MM.1S (cell line): Measurements from ENCODE around the gene EXOSC10.
"Not testable (repeated sequence)": the region's sequence is repeated elsewhere in the genome, so short reads cannot be mapped to it uniquely, and the experiment has no call there.

ENCODE experiments used
- DNase-seq: peaks from one replicate; pipeline ENCODE4 v3.0.0-alpha.2; 2015
- H2AFZ ChIP-seq: fragments of 300-600 bp; sonication (generic); 2 replicates; pipeline ENCODE4 v1.6.0; 2016; ENCODE audit warnings: antibody characterized with exemption, low read length
- H3F3A ChIP-seq: fragments of 300-600 bp; sonication (generic); 2 replicates; pipeline ENCODE4 v1.6.1; 2016; ENCODE audit warnings: mild to moderate bottlenecking, antibody characterized with exemption, low read length, moderate library complexity, mixed read lengths; ENCODE audit not compliant: insufficient read depth
- H3K27ac ChIP-seq: fragments of 300-600 bp; sonication (generic); 2 replicates; pipeline ENCODE4 v1.5.1; 2016; ENCODE audit warnings: mild to moderate bottlenecking, low read length
- H3K27me3 ChIP-seq: fragments of 300-600 bp; sonication (generic); replicated peaks from 2 replicates; pipeline ENCODE4 v1.6.0; 2016; ENCODE audit warnings: low read length; ENCODE audit not compliant: insufficient read depth
- H3K36me3 ChIP-seq: fragments of 300-600 bp; sonication (generic); replicated peaks from 2 replicates; pipeline ENCODE4 v1.6.1; 2016; ENCODE audit warnings: mild to moderate bottlenecking, low read length, mixed read lengths; ENCODE audit not compliant: insufficient read depth
- H3K4me1 ChIP-seq: fragments of 300-600 bp; sonication (generic); 2 replicates; pipeline ENCODE4 v1.6.1; 2016; ENCODE audit warnings: low read length, mixed read lengths
- H3K4me2 ChIP-seq: fragments of 300-600 bp; sonication (generic); 2 replicates; pipeline ENCODE4 v1.6.0; 2016; ENCODE audit warnings: low read depth, low read length
- H3K4me3 ChIP-seq: fragments of 300-600 bp; sonication (generic); 2 replicates; pipeline ENCODE4 v1.5.1; 2016; ENCODE audit warnings: low read length, mixed read lengths
- H3K79me2 ChIP-seq: fragments of 300-600 bp; sonication (generic); 2 replicates; pipeline ENCODE4 v1.6.1; 2016; ENCODE audit warnings: mixed run types, low read length, mixed read lengths
- H3K9ac ChIP-seq: fragments of 300-600 bp; sonication (generic); 2 replicates; pipeline ENCODE4 v1.6.1; 2016; ENCODE audit warnings: low read length, mixed read lengths
- H3K9me2 ChIP-seq: fragments of 300-600 bp; sonication (generic); replicated peaks from 2 replicates; pipeline ENCODE4 v1.6.1; 2016; ENCODE audit warnings: mild to moderate bottlenecking, low read length, mixed read lengths; ENCODE audit not compliant: insufficient read depth
- H3K9me3 ChIP-seq: fragments of 300-600 bp; sonication (generic); replicated peaks from 2 replicates; pipeline ENCODE4 v1.6.1; 2016; ENCODE audit warnings: mild to moderate bottlenecking, low read length, mixed read lengths; ENCODE audit not compliant: insufficient read depth
- H4K20me1 ChIP-seq: fragments of 300-600 bp; sonication (generic); 2 replicates; pipeline ENCODE4 v1.6.1; 2016; ENCODE audit warnings: mild to moderate bottlenecking, low read length, moderate library complexity, mixed read lengths; ENCODE audit not compliant: insufficient read depth
- CTCF ChIP-seq: fragments of 300-600 bp; sonication (generic); IDR thresholded peaks from 2 replicates; pipeline ENCODE4 v1.5.1; 2016; ENCODE audit warnings: antibody characterized with exemption, low read length, mixed read lengths
- EZH2 ChIP-seq: fragments of 300-600 bp; sonication (generic); optimal IDR thresholded peaks from 2 replicates; pipeline ENCODE3; 2017; ENCODE audit warnings: low read depth, mild to moderate bottlenecking, antibody characterized with exemption, low read length, mixed read lengths
- EZH2phosphoT487 ChIP-seq: fragments of 300-600 bp; sonication (generic); IDR thresholded peaks from 2 replicates; pipeline ENCODE4 v1.6.1; 2018; ENCODE audit warnings: antibody characterized with exemption, low read length

EXOSC10 gene

DNA sequence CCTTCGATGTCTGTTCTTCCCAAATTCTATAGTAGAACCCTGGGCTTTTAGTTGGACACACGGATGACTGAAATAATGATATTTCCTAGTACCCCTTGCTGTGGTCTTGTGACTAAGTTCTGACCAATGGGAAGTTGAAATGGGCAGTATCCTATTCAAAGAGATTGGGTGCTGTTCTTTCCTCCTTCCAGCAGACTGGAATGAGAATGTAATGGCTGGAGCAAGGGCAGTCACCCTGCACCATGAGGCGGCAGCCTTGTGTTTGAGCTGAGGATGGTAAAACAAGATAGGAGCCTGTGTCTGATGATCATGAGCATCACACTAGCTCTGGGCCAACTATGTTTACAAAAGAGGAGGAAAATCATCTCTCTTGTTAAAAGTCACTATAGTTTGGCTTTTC lies 34.7 kb downstream of the EXOSC10 start:
- no peaks in the 10 kb centered on the region for H4K20me1 ChIP-seq
- H3K9me3 ChIP-seq, result no peaks in the 10 kb centered on the region
- no peak overlapping the region for H3K9ac ChIP-seq
- peaks cover 10% of the 10 kb centered on the region; the same call in 1 of the 2 replicates for H3K4me1 ChIP-seq
- no peak overlapping the region for H3K4me2 ChIP-seq
- no peak overlapping the region for H2AFZ ChIP-seq
- H3F3A ChIP-seq, result peaks cover 8% of the 10 kb centered on the region; the same call in 1 of the 2 replicates
- peaks cover 17% of the 10 kb centered on the region for H3K79me2 ChIP-seq
- DNase-seq, result no peak
- no peak overlapping the region for H3K4me3 ChIP-seq
- peaks cover 7% of the 10 kb centered on the region; the same call in 1 of the 2 replicates for H3K36me3 ChIP-seq
- TF ChIP-seq EZH2phosphoT487 (no peak), CTCF (no peak), EZH2 (no peak)
- no peaks in the 10 kb centered on the region for H3K9me2 ChIP-seq
- H3K27ac ChIP-seq, result no peak overlapping the region
- no peaks in the 10 kb centered on the region for H3K27me3 ChIP-seq

GRCh38 chr1:11063937-11064537 lies 35.6 kb downstream of the EXOSC10 start:
- H3K36me3 ChIP-seq, H3K4me2 ChIP-seq, H3K9ac ChIP-seq, H4K20me1 ChIP-seq, H3K27ac ChIP-seq, DNase-seq, H3K9me2 ChIP-seq, H2AFZ ChIP-seq, H3K27me3 ChIP-seq, H3F3A ChIP-seq, H3K9me3 ChIP-seq, H3K4me3 ChIP-seq: not testable (repeated sequence)
- peaks cover 10% of the 10 kb centered on the region; the same call in 1 of the 2 replicates for H3K4me1 ChIP-seq
- peaks cover 23% of the 10 kb centered on the region for H3K79me2 ChIP-seq

DNA sequence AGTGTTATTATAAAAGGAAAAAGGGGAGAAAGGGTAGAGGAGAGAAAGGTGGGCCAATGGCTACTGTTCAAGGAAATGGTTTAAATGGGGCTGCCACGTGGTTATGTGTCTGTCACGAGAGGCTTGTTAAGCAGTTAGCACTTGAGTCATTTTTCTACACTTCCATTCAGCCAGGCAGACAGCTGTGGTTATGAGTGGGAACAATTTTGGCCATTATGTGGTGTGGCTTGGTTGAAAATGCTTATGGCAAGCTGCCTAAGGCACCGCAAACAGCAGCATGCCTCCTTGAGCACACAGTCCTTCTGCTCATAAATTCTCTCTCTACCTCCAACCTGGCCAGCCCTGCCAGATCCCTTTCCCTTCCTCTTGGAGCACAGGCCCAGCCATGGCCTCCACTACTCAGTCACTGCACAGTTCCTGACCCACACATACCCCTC lies 36.7 kb downstream of the EXOSC10 start:
- no peak overlapping the region for H3K4me2 ChIP-seq
- H3K9me2 ChIP-seq, result no peaks in the 10 kb centered on the region
- H3K27ac ChIP-seq, result no peak overlapping the region
- H3K9ac ChIP-seq, result no peak overlapping the region
- H3K9me3 ChIP-seq, result no peaks in the 10 kb centered on the region
- peaks cover 8% of the 10 kb centered on the region; the same call in 1 of the 2 replicates for H3F3A ChIP-seq
- H3K27me3 ChIP-seq, result no peaks in the 10 kb centered on the region
- peaks cover 10% of the 10 kb centered on the region for H3K4me1 ChIP-seq
- DNase-seq, result no peak
- peaks cover 7% of the 10 kb centered on the region for H3K36me3 ChIP-seq
- peaks cover 33% of the 10 kb centered on the region for H3K79me2 ChIP-seq
- H2AFZ ChIP-seq, result no peak overlapping the region
- no peaks in the 10 kb centered on the region for H4K20me1 ChIP-seq
- TF ChIP-seq EZH2phosphoT487 (no peak), EZH2 (no peak), CTCF (no peak)
- H3K4me3 ChIP-seq, result no peak overlapping the region

DNA sequence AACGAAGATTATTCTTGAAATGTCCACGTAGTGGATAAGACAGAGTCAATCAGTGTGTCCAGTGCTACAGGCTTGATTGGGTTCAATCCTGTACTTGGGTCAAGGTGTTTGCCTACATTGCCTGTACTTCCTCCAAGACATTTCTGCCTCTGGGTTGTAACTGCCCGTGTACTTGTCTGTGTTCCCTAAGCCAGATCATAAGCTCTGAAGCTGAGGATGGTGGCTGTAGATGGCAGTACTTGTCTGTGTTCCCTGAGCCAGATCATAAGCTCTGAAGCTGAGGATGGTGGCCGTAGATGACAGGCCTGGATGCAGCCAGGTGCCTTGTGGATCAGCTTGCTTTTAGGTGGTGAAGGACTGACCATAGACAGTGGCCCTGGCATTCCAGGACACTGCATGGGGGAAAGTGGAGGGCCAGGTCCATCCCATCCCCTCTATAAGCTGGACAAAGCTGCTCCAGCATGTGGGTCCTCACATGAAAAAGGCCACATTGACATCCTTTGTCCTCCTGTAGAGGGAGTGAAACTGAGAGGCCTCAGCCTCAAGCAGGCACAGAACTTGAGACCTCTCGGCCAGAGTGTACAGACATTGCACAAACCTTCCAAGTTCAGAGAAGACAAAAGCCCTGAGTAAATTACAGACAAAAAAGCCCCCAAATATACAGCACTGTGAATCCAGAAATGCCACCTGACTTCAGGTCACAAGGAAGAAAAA lies 37.9 kb downstream of the EXOSC10 start:
- peaks cover 7% of the 10 kb centered on the region for H3K36me3 ChIP-seq
- no peaks in the 10 kb centered on the region for H3K9me3 ChIP-seq
- peaks cover 42% of the 10 kb centered on the region for H3K79me2 ChIP-seq
- no peaks in the 10 kb centered on the region for H3K9me2 ChIP-seq
- H3K4me3 ChIP-seq, result no peak overlapping the region
- peaks cover 8% of the 10 kb centered on the region for H3F3A ChIP-seq
- H4K20me1 ChIP-seq, result no peaks in the 10 kb centered on the region
- no peak for DNase-seq
- no peaks in the 10 kb centered on the region for H3K27me3 ChIP-seq
- H3K4me2 ChIP-seq, result no peak overlapping the region
- H2AFZ ChIP-seq, result no peak overlapping the region
- H3K4me1 ChIP-seq, result peaks cover 10% of the 10 kb centered on the region
- no peak overlapping the region for H3K9ac ChIP-seq
- TF ChIP-seq EZH2phosphoT487 (no peak), EZH2 (no peak), CTCF (no peak)
- no peak overlapping the region for H3K27ac ChIP-seq
